B cell (primary cell): ENCODE measurements around the gene CLASRP.

Experiments used
- EZH2 ChIP-seq: IDR thresholded peaks from 2 replicates; pipeline ENCODE4 v1.6.1; 2012; ENCODE audit warnings: borderline replicate concordance, low read depth, mild to moderate bottlenecking, moderate library complexity, low read length; ENCODE audit not compliant: insufficient read depth, poor library complexity, severe bottlenecking
- TF ChIP-seq, protein P1 (sequence below): fragments of 200-600 bp; IDR thresholded peaks from one replicate; pipeline ENCODE4 v1.8.0; 2022; ENCODE audit warnings: antibody characterized with exemption, mild to moderate bottlenecking

- no peak for TF ChIP-seq EZH2
- TF ChIP-seq, protein P1, sequence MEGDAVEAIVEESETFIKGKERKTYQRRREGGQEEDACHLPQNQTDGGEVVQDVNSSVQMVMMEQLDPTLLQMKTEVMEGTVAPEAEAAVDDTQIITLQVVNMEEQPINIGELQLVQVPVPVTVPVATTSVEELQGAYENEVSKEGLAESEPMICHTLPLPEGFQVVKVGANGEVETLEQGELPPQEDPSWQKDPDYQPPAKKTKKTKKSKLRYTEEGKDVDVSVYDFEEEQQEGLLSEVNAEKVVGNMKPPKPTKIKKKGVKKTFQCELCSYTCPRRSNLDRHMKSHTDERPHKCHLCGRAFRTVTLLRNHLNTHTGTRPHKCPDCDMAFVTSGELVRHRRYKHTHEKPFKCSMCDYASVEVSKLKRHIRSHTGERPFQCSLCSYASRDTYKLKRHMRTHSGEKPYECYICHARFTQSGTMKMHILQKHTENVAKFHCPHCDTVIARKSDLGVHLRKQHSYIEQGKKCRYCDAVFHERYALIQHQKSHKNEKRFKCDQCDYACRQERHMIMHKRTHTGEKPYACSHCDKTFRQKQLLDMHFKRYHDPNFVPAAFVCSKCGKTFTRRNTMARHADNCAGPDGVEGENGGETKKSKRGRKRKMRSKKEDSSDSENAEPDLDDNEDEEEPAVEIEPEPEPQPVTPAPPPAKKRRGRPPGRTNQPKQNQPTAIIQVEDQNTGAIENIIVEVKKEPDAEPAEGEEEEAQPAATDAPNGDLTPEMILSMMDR = no peak
Observed at GRCh38 chr19:45078390-45079062, 39.7 kb downstream of the CLASRP start.
